IMR-90 (cell line): ENCODE data around the gene RGL1. TPM values are rescaled to one million over a fixed set of nuclear protein-coding genes. Genes with fewer than 3 reads are reported as not detected.

Source experiments
- ATAC-seq: fragments of 200-7000 bp; cut with Tn5 transposase; 2 replicates; pipeline ENCODE4 v1.9.1; 2020; ENCODE audit warnings: low read depth, mild to moderate bottlenecking, moderate library complexity
- BruUV-seq: library from RNA; stranded (reverse); fragments of 400-500 nt; replicated peaks from 2 replicates; lab custom pipeline; 2021; lab: Mats Ljungman, UMichigan
- CTCF ChIA-PET: fragments of 300-600 bp; formaldehyde crosslinking; extraction: SDS; loops from one replicate; lab custom pipeline; 2021; ENCODE audit warnings: antibody characterized with exemption; lab: Yijun Ruan, JAX
- POLR2A ChIA-PET: fragments of 300-600 bp; sonication (Branson Sonifier 250); formaldehyde crosslinking; loops from one replicate; lab custom pipeline; 2022; ENCODE audit warnings: antibody characterized with exemption; ENCODE audit not compliant: unreplicated experiment; lab: Charles Lee
- DNase-seq: peaks from one replicate; pipeline ENCODE4 v3.0.0; 2013
- H2AFZ ChIP-seq: replicated peaks from 2 replicates; pipeline ENCODE3; 2013; ENCODE audit warnings: low read length, mild to moderate bottlenecking; ENCODE audit not compliant: poor library complexity
- H2AK5ac ChIP-seq: 2 replicates; pipeline ENCODE4 v1.6.1; 2013; ENCODE audit warnings: low read depth, low read length, inconsistent platforms
- H2AK9ac ChIP-seq: replicated peaks from 2 replicates; pipeline ENCODE3; 2013; ENCODE audit warnings: mild to moderate bottlenecking, low read depth, low read length, moderate library complexity; ENCODE audit not compliant: poor library complexity
- H2BK120ac ChIP-seq: 2 replicates; pipeline ENCODE4 v1.6.1; 2013; ENCODE audit warnings: low read depth, low read length, inconsistent platforms
- H2BK15ac ChIP-seq: 3 replicates; pipeline ENCODE4 v1.6.1; 2013; ENCODE audit warnings: low read depth, low read length, inconsistent platforms
- H2BK20ac ChIP-seq: 2 replicates; pipeline ENCODE4 v1.6.1; 2013; ENCODE audit warnings: low read depth, mild to moderate bottlenecking, inconsistent platforms, low read length, moderate library complexity
- H2BK5ac ChIP-seq: 2 replicates; pipeline ENCODE4 v1.6.1; 2013; ENCODE audit warnings: mild to moderate bottlenecking, low read depth, low read length, inconsistent platforms; ENCODE audit not compliant: poor library complexity, severe bottlenecking
- H3K14ac ChIP-seq: replicated peaks from 2 replicates; pipeline ENCODE4 v1.6.1; 2013; ENCODE audit warnings: low read depth, low read length, inconsistent platforms
- H3K18ac ChIP-seq: 2 replicates; pipeline ENCODE4 v1.6.1; 2013; ENCODE audit warnings: low read depth, low read length, control low read depth
- H3K23ac ChIP-seq: 2 replicates; pipeline ENCODE4 v1.6.1; 2013; ENCODE audit warnings: low read depth, low read length, inconsistent platforms
- H3K27ac ChIP-seq: 2 replicates; pipeline ENCODE4 v1.5.1; 2013; ENCODE audit warnings: mild to moderate bottlenecking, control low read depth, low read length; ENCODE audit not compliant: insufficient read depth
- H3K27me3 ChIP-seq: 2 replicates; pipeline ENCODE4 v1.6.1; 2013; ENCODE audit warnings: low read length; ENCODE audit not compliant: control insufficient read depth, insufficient read depth
- H3K36me3 ChIP-seq: 2 replicates; pipeline ENCODE4 v1.6.1; 2013; ENCODE audit warnings: low read length, mixed read lengths; ENCODE audit not compliant: control insufficient read depth, insufficient read depth
- H3K4ac ChIP-seq: 2 replicates; pipeline ENCODE4 v1.6.1; 2013; ENCODE audit warnings: low read depth, low read length, inconsistent platforms
- H3K4me1 ChIP-seq: 2 replicates; pipeline ENCODE4 v1.6.1; 2013; ENCODE audit warnings: low read length, mixed read lengths; ENCODE audit not compliant: control insufficient read depth, insufficient read depth
- H3K4me2 ChIP-seq: 2 replicates; pipeline ENCODE4 v1.6.1; 2013; ENCODE audit warnings: low read depth, mild to moderate bottlenecking, control low read depth, low read length, moderate library complexity
- H3K4me3 ChIP-seq: 2 replicates; pipeline ENCODE4 v1.5.1; 2013; ENCODE audit warnings: low read depth, mild to moderate bottlenecking, control low read depth, low read length, moderate library complexity; ENCODE audit not compliant: insufficient read depth
- H3K56ac ChIP-seq: 2 replicates; pipeline ENCODE4 v1.6.1; 2013; ENCODE audit warnings: low read length, inconsistent platforms; ENCODE audit not compliant: insufficient read depth; ENCODE audit errors: extremely low read depth
- H3K79me1 ChIP-seq, 2 experiments: 2 replicates each; pipeline ENCODE4 v1.6.1; 2013; ENCODE audit warnings: low read length in 2 of 2, inconsistent platforms in 1 of 2, low read depth in 1 of 2
- H3K9ac ChIP-seq: 2 replicates; pipeline ENCODE4 v1.6.1; 2013; ENCODE audit warnings: low read depth, low read length, control low read depth
- H3K9me1 ChIP-seq: 2 replicates; pipeline ENCODE4 v1.6.1; 2013; ENCODE audit warnings: low read length, inconsistent platforms; ENCODE audit not compliant: insufficient read depth
- H3K9me3 ChIP-seq: 2 replicates; pipeline ENCODE4 v1.6.1; 2013; ENCODE audit warnings: low read length; ENCODE audit not compliant: control insufficient read depth, insufficient read depth
- H4K20me1 ChIP-seq: 2 replicates; pipeline ENCODE4 v1.6.1; 2013; ENCODE audit warnings: low read length, inconsistent platforms; ENCODE audit not compliant: insufficient read depth
- H4K5ac ChIP-seq: 2 replicates; pipeline ENCODE4 v1.6.1; 2013; ENCODE audit warnings: mild to moderate bottlenecking, low read depth, low read length, control low read depth
- H4K8ac ChIP-seq, 2 experiments: 2 replicates each; pipeline ENCODE4 v1.6.1; 2013; ENCODE audit warnings: low read depth in 2 of 2, low read length in 2 of 2, control low read depth in 1 of 2, inconsistent platforms in 1 of 2
- H4K91ac ChIP-seq: 2 replicates; pipeline ENCODE4 v1.6.1; 2013; ENCODE audit warnings: low read depth, low read length, inconsistent platforms; ENCODE audit not compliant: insufficient read depth
- BHLHE40 ChIP-seq: fragments of 150-350 bp; IDR thresholded peaks from 2 replicates; pipeline ENCODE4 v1.6.1; 2016; ENCODE audit warnings: mild to moderate bottlenecking, low read depth, low read length
- CEBPB ChIP-seq: IDR thresholded peaks from 2 replicates; pipeline ENCODE4 v1.6.1; 2012; ENCODE audit warnings: low read depth, low read length, improper control_type of control experiment
- CHD1 ChIP-seq: IDR thresholded peaks from 2 replicates; pipeline ENCODE4 v1.6.1; 2012; ENCODE audit warnings: low read depth, low read length, improper control_type of control experiment
- ELK1 ChIP-seq: fragments of 150-350 bp; IDR thresholded peaks from 2 replicates; pipeline ENCODE4 v1.6.1; 2016; ENCODE audit warnings: low read depth, mild to moderate bottlenecking, low read length, moderate library complexity, borderline replicate concordance
- NFE2L2 ChIP-seq: fragments of 150-350 bp; IDR thresholded peaks from 2 replicates; pipeline ENCODE4 v1.6.1; 2016; ENCODE audit warnings: low read depth, mild to moderate bottlenecking, low read length
- RCOR1 ChIP-seq: IDR thresholded peaks from 2 replicates; pipeline ENCODE4 v1.6.1; 2012; ENCODE audit warnings: mild to moderate bottlenecking, low read length, improper control_type of control experiment; ENCODE audit not compliant: insufficient replicate concordance
- RFX5 ChIP-seq: IDR thresholded peaks from 2 replicates; pipeline ENCODE4 v1.8.0; 2012; ENCODE audit warnings: low read depth, mild to moderate bottlenecking, low read length, moderate library complexity
- SMC3 ChIP-seq: fragments of 150-350 bp; IDR thresholded peaks from 2 replicates; pipeline ENCODE4 v1.6.1; 2016; ENCODE audit warnings: low read depth, mild to moderate bottlenecking, antibody characterized with exemption, low read length, moderate library complexity
- USF2 ChIP-seq: fragments of 150-350 bp; IDR thresholded peaks from 2 replicates; pipeline ENCODE4 v1.6.1; 2017; ENCODE audit warnings: mild to moderate bottlenecking, antibody characterized with exemption, low read length, low read depth
- WGBS, 2 experiments: methylation state at CpG; one replicate each; pipeline versions ENCODE4 v1.1.5 to v1.1.7; 2013; ENCODE audit warnings: missing lambda C conversion rate in 2 of 2; ENCODE audit not compliant: insufficient read length in 1 of 2; ENCODE audit errors: extremely low coverage in 2 of 2; 5-methylcytosine and 5-hydroxymethylcytosine counted together
- dilution Hi-C: fragments of 300-500 bp; cut with HindIII; formaldehyde crosslinking; loops from one replicate; pipeline ENCODE4 v1.14.3; 2018; ENCODE audit warnings: low sequenced_read_pairs; ENCODE audit not compliant: unreplicated experiment
- in situ Hi-C: fragments of 300-500 bp; cut with MboI; formaldehyde crosslinking; loops from 3 replicates; pipeline ENCODE4 v1.14.3; 2019; ENCODE audit warnings: low sequenced_read_pairs, inconsistent platforms, mixed read lengths
- intact Hi-C: fragments of 100-400 bp; cut with micrococcal nuclease; formaldehyde crosslinking; loops from 2 replicates; pipeline ENCODE4 v1.10.0; 2022
- polyA plus RNA-seq, 3 experiments: library from polyadenylated mRNA; depleted of rRNA; stranded (reverse); fragments of >200 nt; gene quantifications; 2 replicates each; pipeline ENCODE4 v1.2.3, GENCODE V29; 2012; ENCODE audit warnings: low replicate concordance in 1 of 3
- total RNA-seq: library from RNA; depleted of rRNA; stranded (reverse); fragments of >200 nt; gene quantifications from 2 replicates; pipeline ENCODE4 v1.2.3, GENCODE V29; 2012
- TF ChIP-seq, protein P1 (sequence below): conservative IDR thresholded peaks from 2 replicates; pipeline ENCODE4 v1.5.1; 2012; ENCODE audit warnings: mild to moderate bottlenecking, low read depth, low read length, improper control_type of control experiment

RGL1 gene
- total and polyA plus RNA-seq, 2 of the 4 experiments (the other 2 are of a cell fraction): 4.7 to 7.5 TPM

GRCh38 chr1:183947988-183948387 is 143.1 kb downstream of the RGL1 start:
- WGBS, 2 experiments: no CpG with 5 or more reads among the region's 1 CpG
- no peak overlapping the region for H3K23ac ChIP-seq
- H2BK120ac ChIP-seq: no peak overlapping the region
- no peak overlapping the region for H2AK9ac ChIP-seq
- DNase-seq (no peak), ATAC-seq (no peak)
- H2BK15ac ChIP-seq: no peak overlapping the region
- H3K4me2 ChIP-seq: no peak overlapping the region
- no peak overlapping the region for H3K56ac ChIP-seq
- no peak overlapping the region for H2AFZ ChIP-seq
- no peaks in the 10 kb centered on the region for H4K20me1 ChIP-seq
- no peak overlapping the region for H3K4me3 ChIP-seq
- H4K8ac ChIP-seq: no peak overlapping the region
- H3K9me3 ChIP-seq: no peaks in the 10 kb centered on the region
- H3K4ac ChIP-seq: no peak overlapping the region
- dilution Hi-C loops (no loop called here), in situ Hi-C loops (loop anchor here (10.0 kb wide), 1 partner anchor 87 kb away; the partner anchor contains the start of gene COLGALT2), intact Hi-C loops (loop anchor here (10.0 kb wide), 1 partner anchor 747 kb away; no protein-coding TSS in a partner anchor)
- H2AK5ac ChIP-seq: no peak overlapping the region
- H2BK5ac ChIP-seq: no peak overlapping the region
- no peak for TF ChIP-seq CHD1
- no peak for TF ChIP-seq USF2
- TF ChIP-seq, protein P1, sequence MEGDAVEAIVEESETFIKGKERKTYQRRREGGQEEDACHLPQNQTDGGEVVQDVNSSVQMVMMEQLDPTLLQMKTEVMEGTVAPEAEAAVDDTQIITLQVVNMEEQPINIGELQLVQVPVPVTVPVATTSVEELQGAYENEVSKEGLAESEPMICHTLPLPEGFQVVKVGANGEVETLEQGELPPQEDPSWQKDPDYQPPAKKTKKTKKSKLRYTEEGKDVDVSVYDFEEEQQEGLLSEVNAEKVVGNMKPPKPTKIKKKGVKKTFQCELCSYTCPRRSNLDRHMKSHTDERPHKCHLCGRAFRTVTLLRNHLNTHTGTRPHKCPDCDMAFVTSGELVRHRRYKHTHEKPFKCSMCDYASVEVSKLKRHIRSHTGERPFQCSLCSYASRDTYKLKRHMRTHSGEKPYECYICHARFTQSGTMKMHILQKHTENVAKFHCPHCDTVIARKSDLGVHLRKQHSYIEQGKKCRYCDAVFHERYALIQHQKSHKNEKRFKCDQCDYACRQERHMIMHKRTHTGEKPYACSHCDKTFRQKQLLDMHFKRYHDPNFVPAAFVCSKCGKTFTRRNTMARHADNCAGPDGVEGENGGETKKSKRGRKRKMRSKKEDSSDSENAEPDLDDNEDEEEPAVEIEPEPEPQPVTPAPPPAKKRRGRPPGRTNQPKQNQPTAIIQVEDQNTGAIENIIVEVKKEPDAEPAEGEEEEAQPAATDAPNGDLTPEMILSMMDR: no peak
- TF ChIP-seq ELK1: no peak
- TF ChIP-seq NFE2L2: no peak
- TF ChIP-seq RCOR1: no peak
- no peak for TF ChIP-seq SMC3
- TF ChIP-seq CEBPB: no peak
- TF ChIP-seq BHLHE40: no peak
- TF ChIP-seq RFX5: no peak
- H3K4me1 ChIP-seq: 0 out of 2 replicates have a peak, but pooled peaks cover 3% of the 10 kb centered on the region
- CTCF ChIA-PET: no interaction called here
- POLR2A ChIA-PET: no interaction called here
- H4K91ac ChIP-seq: no peak overlapping the region
- no peak overlapping the region for H4K5ac ChIP-seq
- H3K27ac ChIP-seq: no peak overlapping the region
- H2BK20ac ChIP-seq: no peak overlapping the region
- H3K14ac ChIP-seq: no peak overlapping the region
- no peaks in the 10 kb centered on the region for H3K36me3 ChIP-seq
- H3K18ac ChIP-seq: no peak overlapping the region
- 0 out of 2 replicates have a peak, but pooled peaks cover 2% of the 10 kb centered on the region for H3K9me1 ChIP-seq
- no peaks in the 10 kb centered on the region for H3K79me1 ChIP-seq
- H3K27me3 ChIP-seq: no peaks in the 10 kb centered on the region
- H3K9ac ChIP-seq: no peak overlapping the region
- no TSS peak for BruUV-seq
